Left hindlimb (tissue), 1 donor: ENCODE results near the gene MACO1.
"Not testable (repeated sequence)": the region's sequence is repeated elsewhere in the genome, so short reads cannot be mapped to it uniquely, and the experiment has no call there.

ENCODE experiments used
- DNase-seq: peaks from one replicate; pipeline ENCODE4 v3.0.0-alpha.2; 2018

Gene MACO1

GRCh38 chr1:25492323-25492722, 61.6 kb downstream of the MACO1 start:
- no peak for DNase-seq

DNA sequence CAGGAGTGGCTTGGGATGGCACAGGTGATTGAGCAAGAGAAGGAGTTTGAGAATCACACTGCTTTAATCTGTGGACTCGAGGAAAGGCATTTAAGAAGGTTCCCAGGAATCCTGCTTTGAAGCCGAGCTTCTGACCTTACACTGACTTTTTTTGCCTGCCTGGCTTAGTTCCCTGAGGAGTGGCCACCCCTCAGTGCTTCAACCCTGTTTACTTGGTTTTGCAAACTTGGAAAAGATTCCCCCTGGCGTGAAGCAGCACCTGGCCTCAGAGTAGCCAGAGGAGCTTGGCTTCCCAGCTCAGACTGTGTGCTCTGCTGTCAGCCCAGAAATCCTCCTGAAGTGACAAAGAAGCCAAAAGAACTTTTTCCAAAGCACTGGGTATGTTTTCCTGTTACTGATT, 64.3 kb downstream of the MACO1 start:
- DNase-seq: no peak

GRCh38 chr1:25500694-25501093, 70.0 kb downstream of the MACO1 start:
- no peak for DNase-seq

GRCh38 chr1:25501235-25502058, 70.8 kb downstream of the MACO1 start:
- DNase-seq: no peak

DNA sequence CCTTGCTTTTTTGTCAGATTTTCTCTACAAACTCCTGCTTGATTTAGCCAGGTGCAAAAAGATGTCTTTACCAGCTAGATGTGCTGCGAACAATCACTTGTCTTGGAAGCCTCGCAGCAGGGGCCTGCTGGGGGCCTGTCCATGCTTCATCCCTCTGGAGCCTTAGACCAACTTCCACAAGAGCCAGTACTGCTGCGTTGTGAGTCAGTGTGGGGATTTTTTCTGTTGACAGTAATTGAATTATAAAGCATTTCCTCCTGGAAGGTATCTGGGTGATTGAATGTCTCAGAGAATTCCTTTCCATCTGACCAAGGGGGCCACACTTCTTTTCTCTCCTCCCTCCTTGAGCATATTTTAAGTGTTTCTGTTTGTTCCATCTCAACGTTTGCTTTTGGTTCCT, 72.3 kb downstream of the MACO1 start:
- no peak for DNase-seq

DNA sequence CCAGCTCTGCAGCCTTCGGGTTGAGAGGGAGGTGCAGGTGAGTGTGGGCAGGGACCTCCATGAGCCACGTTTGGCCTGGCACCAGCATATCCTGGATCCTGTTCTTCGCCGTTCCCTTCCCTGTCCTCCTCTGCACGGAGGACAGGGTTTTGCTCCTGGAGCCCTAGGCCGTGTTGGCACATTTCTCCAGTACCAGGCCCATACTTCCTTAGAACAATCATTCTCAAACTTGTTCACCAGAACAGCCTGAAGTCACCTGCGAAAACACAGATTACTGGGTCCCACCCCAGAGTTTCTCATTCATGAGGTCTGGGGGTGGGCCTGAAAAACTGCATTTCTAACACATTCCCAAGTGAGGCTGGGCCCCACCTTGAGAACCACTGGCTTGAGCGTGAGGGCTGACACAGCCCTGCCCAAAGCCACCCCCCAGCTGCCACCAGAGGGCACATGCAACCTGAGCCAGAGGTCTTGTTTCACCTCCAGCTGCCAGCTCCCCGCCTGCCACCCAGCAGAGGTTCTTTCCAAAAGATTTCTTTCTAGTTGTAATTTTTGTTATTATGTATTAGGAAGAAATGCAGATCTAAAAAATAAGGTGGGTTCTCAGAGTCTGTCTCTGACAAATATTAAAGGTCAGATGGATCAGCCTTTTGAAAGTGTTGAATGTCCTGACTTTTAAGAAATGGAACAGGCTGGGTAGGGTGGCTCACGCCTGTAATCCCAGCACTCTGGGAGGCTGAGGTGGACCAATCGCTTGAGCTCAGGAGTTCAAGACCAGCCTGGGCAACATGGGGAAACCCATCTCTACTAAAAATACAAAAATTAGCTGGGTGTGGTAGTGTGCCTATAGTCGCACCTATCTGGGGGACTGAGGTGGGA, 73.1 kb downstream of the MACO1 start:
- DNase-seq: no peak

DNA sequence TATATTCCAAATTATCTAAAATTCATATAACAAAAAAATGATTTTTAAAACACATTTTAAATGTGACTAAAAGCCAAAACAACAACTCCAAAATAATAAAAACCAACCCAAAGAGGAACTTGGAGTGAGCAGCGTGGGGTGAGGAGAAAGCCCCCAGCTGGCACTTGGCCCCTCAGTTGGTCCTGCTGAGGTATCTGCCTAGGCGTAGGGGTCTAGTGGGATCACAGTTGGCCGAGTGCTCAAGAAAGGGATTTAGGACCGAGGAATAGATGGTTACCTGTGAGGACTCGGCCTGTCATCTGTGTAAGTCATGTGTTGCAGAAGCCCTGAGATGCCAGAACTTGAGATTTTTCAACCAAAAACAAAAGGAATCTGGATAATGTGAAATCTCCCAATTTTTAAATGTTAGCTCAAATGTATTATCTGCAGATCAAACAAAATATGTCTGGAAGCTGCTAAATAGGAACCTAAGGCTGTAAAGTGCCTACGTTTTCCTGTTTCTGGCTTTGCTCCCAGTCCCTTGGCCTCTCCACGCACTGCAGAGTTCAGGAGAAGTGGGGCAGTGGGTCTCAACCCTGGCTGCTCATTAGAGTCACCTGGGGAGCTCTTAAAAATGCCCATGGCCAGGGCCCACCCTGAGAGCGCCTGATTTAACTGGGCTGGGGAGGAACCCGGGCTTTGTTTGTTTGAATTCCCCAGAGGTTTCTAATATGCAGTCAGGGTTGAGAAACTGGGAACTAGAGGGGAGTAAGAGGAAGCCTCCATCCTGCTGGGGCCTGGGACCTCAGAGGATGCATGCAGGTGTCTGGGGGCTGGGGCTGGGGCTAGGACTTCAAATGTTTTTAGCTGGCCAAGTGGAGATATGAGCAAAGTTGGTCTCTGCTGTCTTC, 74.3 kb downstream of the MACO1 start:
- no peak for DNase-seq

GRCh38 chr1:25505656-25506385, 75.1 kb downstream of the MACO1 start:
- no peak for DNase-seq

- not testable (repeated sequence) for DNase-seq
These were observed 76.1 kb downstream of the MACO1 start for GRCh38 chr1:25506566-25507463.

DNA sequence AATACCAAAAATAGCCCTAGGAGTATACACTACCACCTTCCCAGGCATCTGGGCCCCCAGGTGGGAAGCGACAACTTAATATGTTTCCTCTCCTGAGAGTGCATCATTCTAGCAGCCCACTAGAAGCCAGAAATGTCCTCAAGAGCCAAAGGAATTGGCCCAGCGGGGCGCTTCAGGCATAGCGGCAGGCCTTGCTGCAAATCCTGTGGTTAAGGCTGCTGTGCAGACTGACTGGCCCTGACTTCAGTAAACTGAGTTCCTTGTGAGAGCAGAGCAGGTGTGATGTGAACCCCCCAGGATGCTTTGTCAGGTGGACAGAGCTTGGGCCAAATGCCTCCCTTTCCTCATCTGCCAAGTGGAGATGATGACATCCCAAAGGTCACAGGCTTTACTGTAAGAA, 83.0 kb downstream of the MACO1 start:
- DNase-seq: no peak

DNA sequence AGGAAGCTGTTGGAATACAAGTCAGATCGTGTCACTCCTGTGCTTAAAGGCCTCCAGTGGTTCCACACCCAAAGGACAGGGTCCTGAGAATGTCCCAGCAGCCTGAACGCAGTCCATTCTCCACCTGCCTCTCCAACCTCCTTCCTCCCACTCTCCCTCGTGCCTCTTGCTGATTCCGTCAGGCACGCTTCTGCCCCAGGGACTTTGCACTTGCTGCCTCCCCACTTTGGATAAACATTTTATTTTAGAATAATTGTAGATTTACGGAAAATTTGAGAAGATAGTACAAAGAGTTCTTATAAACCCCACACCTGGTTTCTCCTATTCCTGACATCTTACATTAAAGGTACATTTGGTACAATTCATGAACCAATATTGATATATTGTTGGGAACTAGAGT, 84.3 kb downstream of the MACO1 start:
- no peak for DNase-seq

DNA sequence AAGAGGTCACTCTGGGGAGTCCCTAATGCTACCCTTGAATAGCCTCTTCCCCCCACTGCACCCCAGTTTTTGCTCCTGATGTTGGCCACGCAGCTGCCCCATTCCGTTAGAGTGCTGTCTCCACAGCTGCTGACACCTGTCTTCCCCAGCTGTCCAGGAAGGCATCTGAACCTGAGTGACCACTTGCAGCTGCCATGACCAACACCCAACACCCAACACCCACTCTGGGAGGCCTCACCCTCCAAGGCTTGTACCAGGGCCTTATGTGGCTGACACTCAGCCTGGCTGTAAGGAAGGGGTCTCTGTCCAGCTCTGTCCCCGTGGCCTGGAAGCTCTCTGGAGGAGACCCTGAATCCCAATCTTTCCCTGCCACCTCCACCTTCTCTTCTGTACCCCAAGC, 86.0 kb downstream of the MACO1 start:
- no peak for DNase-seq

DNA sequence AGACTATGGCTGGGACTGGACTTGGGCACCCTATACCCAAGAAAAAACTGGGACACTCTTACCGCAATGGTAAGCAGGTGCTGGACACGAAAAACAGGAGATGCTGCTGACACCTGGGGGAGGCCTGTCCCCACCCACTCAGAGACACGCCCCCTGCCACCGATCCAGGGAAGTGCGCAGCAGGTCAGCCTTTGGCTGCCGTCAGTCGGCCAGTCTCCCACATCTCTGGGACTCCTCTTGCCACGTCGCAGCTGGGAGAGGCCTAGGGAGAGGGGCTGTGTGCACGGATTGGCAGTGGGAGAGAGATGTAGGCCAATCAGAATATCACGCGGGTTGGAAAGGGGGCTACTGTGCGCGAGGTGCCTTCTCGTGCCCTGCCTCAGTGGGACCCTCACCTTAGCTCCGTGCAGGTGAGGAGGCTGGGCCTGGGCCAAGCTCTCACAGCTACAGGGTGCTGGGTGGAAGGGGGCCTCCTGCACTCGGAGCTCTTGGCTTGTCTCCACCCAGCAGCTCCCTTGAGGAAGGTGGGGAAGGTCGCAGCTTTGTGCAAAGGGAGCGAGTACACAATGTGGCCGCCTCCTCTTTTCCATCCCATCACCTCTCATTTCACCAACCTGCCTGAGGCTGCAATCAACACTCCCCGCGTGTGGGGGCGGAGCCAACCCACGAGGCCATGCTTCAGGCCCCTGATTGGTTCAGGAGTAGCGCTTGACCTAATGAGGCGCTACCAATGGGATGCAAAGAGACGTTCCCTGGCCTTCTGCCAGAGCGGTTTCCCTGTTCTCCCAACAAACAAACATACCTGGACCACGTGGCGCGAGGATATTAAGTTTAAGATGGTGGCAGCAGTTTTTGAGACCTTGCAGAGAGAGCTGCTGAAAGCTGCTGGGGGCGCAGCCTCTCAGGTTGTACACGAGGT, 87.0 kb downstream of the MACO1 start:
- DNase-seq: no peak

GRCh38 chr1:25519624-25520023, 88.9 kb downstream of the MACO1 start:
- no peak for DNase-seq

DNA sequence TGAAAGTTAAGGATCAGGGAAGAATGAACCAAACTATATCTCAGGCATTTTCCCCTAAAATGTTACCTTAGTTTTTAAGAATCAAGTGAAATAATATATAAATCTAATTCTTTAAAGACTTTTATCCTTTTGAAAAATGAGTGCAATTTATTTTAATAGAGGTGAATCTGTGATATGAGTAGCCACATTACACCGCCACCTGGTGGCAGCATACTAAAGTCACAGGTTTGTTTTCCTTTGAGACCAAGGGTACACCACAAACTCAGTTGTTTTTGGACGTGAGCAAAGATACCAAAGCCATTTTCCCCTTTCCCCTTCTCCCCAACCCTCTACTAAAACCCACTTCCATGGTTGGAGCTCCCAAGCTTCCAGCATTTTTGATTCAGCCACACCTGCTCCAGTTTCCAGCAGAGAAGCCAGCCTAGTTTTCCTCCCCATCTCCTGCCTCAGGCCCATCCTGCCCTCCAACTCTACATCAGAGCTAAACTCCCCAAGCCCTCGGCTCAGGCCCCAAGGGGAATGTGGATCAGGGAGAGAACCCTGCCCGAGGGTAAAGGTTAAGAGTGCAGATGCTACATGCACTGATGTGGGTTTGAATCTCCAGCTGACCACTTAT, 89.9 kb downstream of the MACO1 start:
- DNase-seq: no peak

- DNase-seq: no peak
These were observed 91.4 kb downstream of the MACO1 start for GRCh38 chr1:25522031-25522655.

GRCh38 chr1:25523542-25523941, 92.8 kb downstream of the MACO1 start:
- no peak for DNase-seq

DNA sequence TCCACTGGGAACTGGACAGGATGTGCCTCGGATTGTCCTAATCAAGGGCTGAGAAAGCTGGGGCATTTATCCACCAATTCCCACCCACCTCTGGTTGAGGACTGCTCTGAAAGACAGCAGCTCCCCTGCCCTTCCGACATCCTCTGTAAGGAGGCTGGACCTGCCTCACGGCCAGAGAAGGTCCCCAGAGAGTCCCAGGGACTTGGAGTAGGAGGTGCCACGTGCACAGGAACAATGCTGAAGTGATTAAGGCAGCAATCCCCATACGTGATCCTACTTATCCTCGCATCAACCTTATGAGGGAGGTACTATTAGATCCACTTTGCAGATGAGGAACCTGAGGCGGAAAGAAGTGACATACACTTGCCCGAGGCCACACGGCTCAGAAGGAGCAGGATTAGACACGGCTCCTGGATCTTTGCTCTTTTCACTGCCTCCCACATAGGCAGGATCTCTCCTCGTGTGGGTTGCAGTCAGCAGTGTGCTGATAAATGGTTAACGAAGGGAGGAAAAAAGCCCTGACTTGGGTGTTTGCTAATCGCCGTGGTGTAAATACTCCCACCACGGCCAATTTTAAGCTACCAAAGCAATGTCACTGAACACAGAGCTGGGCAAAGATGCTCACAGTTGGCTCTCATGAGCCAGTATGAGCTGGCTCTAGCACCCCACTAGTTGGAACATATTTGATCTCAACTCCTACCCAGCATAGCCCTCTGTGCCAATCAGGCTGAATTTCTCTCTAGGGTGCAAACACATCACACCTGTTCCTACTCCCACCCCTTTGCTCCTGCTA, 94.1 kb downstream of the MACO1 start:
- DNase-seq: no peak
